Epithelial cell of proximal tubule (primary cell): ENCODE data around the gene XPA. TPM values are rescaled to one million over a fixed set of nuclear protein-coding genes. Genes with fewer than 3 reads are reported as not detected.

Experiments used
- DNase-seq: peaks from one replicate; pipeline ENCODE4 v3.0.0-alpha.2; 2011; ENCODE audit warnings: low read depth
- H3K4me3 ChIP-seq: 2 replicates; pipeline ENCODE4 v1.5.1; 2011; ENCODE audit warnings: low read depth, mild to moderate bottlenecking, low read length
- CTCF ChIP-seq: conservative IDR thresholded peaks from 2 replicates; pipeline ENCODE4 v1.5.1; 2012; ENCODE audit warnings: low read depth, mild to moderate bottlenecking, low read length
- total RNA-seq: library from RNA; depleted of rRNA; stranded (reverse); fragments of >200 nt; gene quantifications from 2 replicates; pipeline ENCODE4 v1.2.3, GENCODE V29; 2015

The XPA gene
- total RNA-seq, 1 donor from 2014 or later, result 7.6 TPM

- TF ChIP-seq CTCF, result no peak
- no peak for DNase-seq
These were observed 26.6 kb downstream of the XPA start for GRCh38 chr9:97670586-97670985.

GRCh38 chr9:97668485-97668884 lies 28.7 kb downstream of the XPA start:
- TF ChIP-seq CTCF, result no peak
- DNase-seq, result no peak
- H3K4me3 ChIP-seq, result no peak overlapping the region

More at GRCh38 chr9:97670586-97670985, 26.6 kb downstream of the XPA start:
- no peak overlapping the region for H3K4me3 ChIP-seq

- no peak overlapping the region for H3K4me3 ChIP-seq
- TF ChIP-seq CTCF, result no peak
- no peak for DNase-seq
These were observed 30.0 kb downstream of the XPA start for GRCh38 chr9:97666907-97667686.

GRCh38 chr9:97665742-97666141 lies 31.4 kb downstream of the XPA start:
- no peak overlapping the region for H3K4me3 ChIP-seq
- no peak for TF ChIP-seq CTCF

GRCh38 chr9:97660847-97661246 lies 36.3 kb downstream of the XPA start:
- DNase-seq, result no peak
- no peak overlapping the region for H3K4me3 ChIP-seq
- no peak for TF ChIP-seq CTCF

More at GRCh38 chr9:97665742-97666141, 31.4 kb downstream of the XPA start:
- DNase-seq, result no peak

GRCh38 chr9:97660340-97660739 lies 36.8 kb downstream of the XPA start:
- TF ChIP-seq CTCF, result no peak
- no peak overlapping the region for H3K4me3 ChIP-seq
- DNase-seq, result no peak

- no peak overlapping the region for H3K4me3 ChIP-seq
- TF ChIP-seq CTCF, result no peak
- DNase-seq, result no peak
These were observed 37.4 kb downstream of the XPA start for GRCh38 chr9:97659771-97660170.
